ENCODE data around the gene HORMAD1. TPM values are rescaled to one million over a fixed set of nuclear protein-coding genes. Genes with fewer than 3 reads are reported as not detected.

The HORMAD1 gene
- total and polyA plus RNA-seq, 12 donors, result 0.14 to 0.46 (median 0.27) TPM; not detected in 8

DNA sequence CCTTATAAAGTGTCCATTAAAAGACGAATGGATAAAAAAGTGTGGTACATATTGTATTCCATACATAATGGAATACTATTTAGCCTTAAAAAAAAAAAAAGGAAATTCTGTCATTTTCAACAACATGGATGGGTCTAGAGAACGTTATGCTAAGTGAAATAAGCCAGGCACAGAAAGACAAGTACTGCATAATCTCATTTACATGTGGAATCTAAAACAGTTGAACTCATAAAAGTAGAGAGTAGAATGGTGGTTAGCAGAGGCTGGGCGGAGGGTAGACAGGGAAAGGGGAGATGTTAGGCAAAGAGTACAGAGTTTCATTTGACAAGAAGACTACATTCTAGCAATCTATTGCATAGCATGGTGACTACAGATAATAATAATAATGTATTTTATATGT, 42.3 kb upstream of the HORMAD1 start:
- H3K36me3 ChIP-seq (replicated peaks in 1 of 2), result no peaks in the 10 kb centered on the region
- H3K9me3 ChIP-seq (replicated peaks in 1 of 3), result no peaks in the 10 kb centered on the region
- 77 to 91% (median 82%) methylated on average over 3 of the region's 3 CpGs for WGBS, 4 donors
- H3K27ac ChIP-seq, result no peak overlapping the region
- no peak for DNase-seq
- no peak overlapping the region for H3K4me3 ChIP-seq
- H3K4me1 ChIP-seq (replicated peaks in 1 of 2), result peaks cover 0 to 6% of the 10 kb centered on the region in 2 donors
- no peaks in the 10 kb centered on the region for H3K27me3 ChIP-seq
- intact Hi-C loops (cut with DNase I), result no loop called here
- TF ChIP-seq CTCF (IDR thresholded peaks at IDR 0.05) (no peak), POLR2A (IDR thresholded peaks at IDR 0.05) (no peak)

DNA sequence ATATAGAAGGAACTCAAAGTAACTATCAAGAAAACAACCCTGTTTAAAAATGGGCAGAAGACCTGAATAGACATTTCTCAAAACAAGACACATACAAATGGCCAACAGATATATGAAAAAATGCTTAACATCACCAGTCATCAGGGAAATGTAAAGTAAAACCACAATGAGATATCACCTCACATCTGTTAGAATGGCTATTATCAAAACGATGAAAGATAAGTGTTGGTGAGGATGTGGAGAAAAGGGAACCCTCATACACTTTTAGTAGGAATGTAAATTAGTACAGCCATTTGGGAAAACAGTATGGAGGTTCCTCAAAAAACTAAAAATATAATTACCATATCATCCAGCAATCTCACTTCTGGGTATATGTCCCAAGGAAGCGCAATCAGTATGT, 41.9 kb upstream of the HORMAD1 start:
- Histone ChIP-seq H3K27me3 (no peaks in the 10 kb centered on the region), H3K27ac (no peak overlapping the region), H3K4me1 (replicated peaks in 1 of 2) (peaks cover 0 to 3% of the 10 kb centered on the region in 2 donors), H3K9me3 (replicated peaks in 1 of 3) (no peaks in the 10 kb centered on the region), H3K36me3 (replicated peaks in 1 of 2) (no peaks in the 10 kb centered on the region), H3K4me3 (no peak overlapping the region)
- intact Hi-C loops (cut with DNase I), result no loop called here
- no peak for DNase-seq
- no peak for TF ChIP-seq POLR2A (IDR thresholded peaks at IDR 0.05)
- no peak for TF ChIP-seq CTCF (IDR thresholded peaks at IDR 0.05)
- WGBS, 4 donors, result 81 to 89% (median 86%) methylated on average over 2 of the region's 2 CpGs

DNA sequence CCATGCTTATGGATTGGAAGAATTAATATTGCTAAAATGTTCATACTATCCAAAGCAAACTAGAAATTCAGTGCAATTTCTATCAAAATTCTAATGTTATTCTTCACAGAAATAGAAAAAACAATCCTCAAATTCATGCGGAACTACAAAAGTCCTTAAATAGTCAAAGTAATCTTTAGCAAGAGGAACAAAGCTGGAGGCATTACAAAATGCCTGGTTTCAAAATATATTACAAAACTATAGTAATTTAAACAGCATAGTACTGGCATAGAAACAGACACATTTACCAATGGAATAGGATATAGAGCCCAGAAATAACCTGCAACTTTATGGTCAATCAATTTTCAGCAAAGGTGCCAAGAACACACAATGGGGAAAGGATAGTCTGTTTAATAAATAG, 41.1 kb upstream of the HORMAD1 start:
- no peaks in the 10 kb centered on the region for H3K4me1 ChIP-seq (replicated peaks in 1 of 2)
- no peak overlapping the region for H3K27ac ChIP-seq
- intact Hi-C loops (cut with DNase I), result no loop called here
- H3K27me3 ChIP-seq, result no peaks in the 10 kb centered on the region
- H3K36me3 ChIP-seq (replicated peaks in 1 of 2), result no peaks in the 10 kb centered on the region
- no peak for TF ChIP-seq CTCF (IDR thresholded peaks at IDR 0.05)
- no peak for TF ChIP-seq POLR2A (IDR thresholded peaks at IDR 0.05)
- 78 to 87% (median 84%) methylated on average over 1 of the region's 1 CpG for WGBS, 4 donors
- no peaks in the 10 kb centered on the region for H3K9me3 ChIP-seq (replicated peaks in 1 of 3)
- DNase-seq, result no peak
- H3K4me3 ChIP-seq, result no peak overlapping the region

- intact Hi-C loops (cut with DNase I), result no loop called here
- Histone ChIP-seq H3K4me1 (replicated peaks in 1 of 2) (no peaks in the 10 kb centered on the region), H3K4me3 (no peak overlapping the region), H3K27me3 (no peaks in the 10 kb centered on the region), H3K27ac (no peak overlapping the region), H3K36me3 (replicated peaks in 1 of 2) (no peaks in the 10 kb centered on the region), H3K9me3 (replicated peaks in 1 of 3) (no peaks in the 10 kb centered on the region)
- WGBS, 4 donors, result 78 to 87% (median 84%) methylated on average over 3 of the region's 3 CpGs
- no peak for DNase-seq
- TF ChIP-seq POLR2A (IDR thresholded peaks at IDR 0.05), result no peak
- TF ChIP-seq CTCF (IDR thresholded peaks at IDR 0.05), result no peak
Measured at GRCh38 chr1:150760013-150760412, 39.3 kb upstream of the HORMAD1 start.

Data from adrenal gland (tissue), 12 donors.